Measurements from ENCODE around the gene NRIP1.
"Not testable (repeated sequence)": the region's sequence is repeated elsewhere in the genome, so short reads cannot be mapped to it uniquely, and the experiment has no call there.

NRIP1 gene

DNA sequence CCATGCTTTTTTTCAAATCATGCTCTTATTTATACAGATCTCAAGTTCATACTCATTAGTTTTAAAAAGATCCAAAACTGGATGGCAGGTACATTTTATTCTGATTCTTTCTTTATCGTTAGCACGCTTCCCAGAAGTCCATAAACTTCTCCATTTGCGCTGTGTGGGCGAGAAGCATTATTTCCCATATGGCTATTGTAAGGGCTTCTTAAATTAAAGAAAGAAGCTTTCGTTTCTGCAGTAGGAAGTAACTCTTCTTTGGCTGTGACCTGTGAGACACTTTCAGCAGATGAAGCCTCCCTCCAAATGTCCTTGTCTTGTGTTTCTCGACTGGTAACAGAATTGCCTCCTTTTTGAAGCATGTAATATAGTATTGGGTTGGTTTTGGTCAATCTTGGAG is 100.2 kb downstream of the NRIP1 start:
- DNase-seq, result no peak

DNA sequence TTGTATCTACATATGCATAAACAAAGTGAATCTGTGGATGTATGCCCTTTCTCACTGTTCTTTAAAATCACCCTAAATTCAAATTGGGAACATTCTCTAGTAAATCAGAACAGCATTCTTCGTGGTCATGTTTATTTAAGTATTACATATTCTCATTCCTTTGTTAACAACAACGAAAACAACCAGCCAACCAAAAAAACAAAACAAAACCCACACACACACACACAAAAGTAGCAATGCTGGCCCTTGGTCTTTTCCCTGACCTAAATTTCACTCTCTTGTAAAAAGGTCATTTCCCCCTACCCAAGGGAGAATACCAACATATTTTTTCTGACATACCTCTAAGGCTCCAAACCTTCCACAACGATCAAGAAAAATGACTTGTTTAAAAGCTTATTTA is 102.6 kb downstream of the NRIP1 start:
- no peak for DNase-seq

DNA sequence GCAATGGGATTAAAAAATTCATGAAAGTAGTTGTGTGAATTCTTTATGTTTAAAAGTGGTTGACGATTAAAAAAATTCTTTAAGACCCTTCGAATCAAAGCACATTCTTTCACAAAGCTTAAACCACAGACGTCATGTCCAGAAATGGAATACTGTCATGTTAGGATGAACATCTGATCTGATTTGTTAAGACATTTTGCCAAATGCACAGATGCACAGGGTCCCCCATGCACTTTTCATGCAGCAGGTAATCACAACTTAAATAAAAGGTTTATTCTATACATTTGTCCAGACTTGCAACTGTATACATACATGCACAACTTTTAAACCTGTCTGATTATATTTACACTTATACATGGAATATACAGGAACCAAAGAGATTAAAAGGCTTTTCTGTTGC is 103.3 kb downstream of the NRIP1 start:
- no peak for DNase-seq

DNA sequence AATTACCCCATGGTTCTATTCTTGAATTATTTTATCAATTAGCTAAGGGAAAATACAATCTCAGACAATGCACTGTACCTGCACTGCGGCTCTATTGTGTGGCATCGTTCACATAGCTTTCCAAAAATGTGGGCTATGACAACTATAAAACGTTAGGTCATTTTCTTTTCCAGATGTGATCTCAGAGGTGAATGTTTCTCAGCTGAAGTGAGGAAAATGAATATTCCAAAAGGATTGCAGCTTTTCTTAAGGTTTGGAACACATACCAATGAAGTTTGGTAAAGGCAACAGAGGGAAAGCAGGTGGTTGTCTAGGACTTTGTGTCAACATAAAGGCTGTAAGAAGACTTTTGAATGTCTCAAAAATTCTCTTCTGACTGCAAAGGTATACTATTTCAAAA is 105.5 kb downstream of the NRIP1 start:
- no peak for DNase-seq

DNA sequence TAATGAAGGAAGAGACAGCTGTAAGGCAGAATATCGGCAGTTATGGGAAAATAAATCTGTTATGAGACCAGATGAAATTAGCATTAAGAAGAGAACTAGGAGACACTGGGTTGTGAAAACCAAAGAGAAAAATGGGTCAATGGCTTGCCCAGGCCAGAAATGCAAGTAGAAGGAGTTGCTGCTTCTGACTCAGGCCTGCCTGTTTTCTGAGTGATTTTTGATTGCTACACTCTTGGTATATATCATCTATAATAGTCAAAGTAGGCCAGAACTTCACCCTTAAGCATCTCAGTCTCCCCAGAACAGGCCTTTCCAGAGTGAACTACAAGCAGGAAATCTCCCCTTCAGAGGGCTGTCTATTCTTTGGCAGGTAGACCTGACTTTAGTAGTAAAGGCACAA is 107.0 kb downstream of the NRIP1 start:
- DNase-seq, result no peak

DNA sequence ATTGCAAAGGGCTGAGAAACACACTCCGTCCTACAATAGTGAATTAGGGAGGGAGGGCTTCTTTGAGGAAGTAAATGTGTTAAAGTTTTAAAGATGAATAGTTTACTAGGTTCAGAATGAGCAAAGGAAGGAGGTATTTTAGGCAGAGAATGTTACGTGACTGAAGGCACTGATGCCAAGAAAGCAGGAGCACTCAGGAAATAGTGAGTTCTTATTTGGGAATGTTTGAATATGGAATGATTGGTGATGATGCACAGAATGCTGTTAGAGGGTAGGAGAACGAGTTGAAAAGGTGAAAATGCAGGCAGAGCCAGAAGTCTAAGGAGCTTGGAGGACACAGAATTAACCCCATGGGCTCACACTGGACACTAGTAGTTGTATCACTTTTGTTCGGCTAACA is 108.0 kb downstream of the NRIP1 start:
- no peak for DNase-seq

DNA sequence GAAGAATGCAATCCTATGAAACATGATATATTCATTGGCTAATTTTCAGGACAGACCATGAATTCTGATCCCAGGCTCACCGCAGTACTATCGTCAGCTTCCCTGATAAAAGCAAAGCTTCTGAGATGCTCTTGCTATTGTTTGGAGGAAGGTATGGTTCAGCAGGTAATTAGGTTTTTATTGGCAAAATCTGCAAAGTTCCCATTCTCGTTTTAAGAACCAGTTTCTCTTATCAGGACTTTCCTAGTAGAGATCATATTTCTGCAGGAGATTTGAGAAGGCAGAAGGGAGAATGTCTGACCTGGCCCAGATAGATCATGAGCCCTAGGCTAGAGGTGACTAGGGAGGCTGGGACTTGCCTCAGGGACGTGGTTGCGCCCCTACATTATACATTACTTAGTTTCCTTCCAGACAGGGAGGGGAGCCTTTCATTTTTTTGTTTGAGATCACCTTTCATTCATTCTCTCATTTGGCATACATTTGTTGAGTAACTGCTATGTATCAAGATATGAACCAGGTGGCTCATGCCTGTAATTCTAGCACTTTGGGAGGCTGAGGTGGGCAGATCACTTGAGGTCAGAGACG is 108.8 kb downstream of the NRIP1 start:
- DNase-seq, result no peak

DNA sequence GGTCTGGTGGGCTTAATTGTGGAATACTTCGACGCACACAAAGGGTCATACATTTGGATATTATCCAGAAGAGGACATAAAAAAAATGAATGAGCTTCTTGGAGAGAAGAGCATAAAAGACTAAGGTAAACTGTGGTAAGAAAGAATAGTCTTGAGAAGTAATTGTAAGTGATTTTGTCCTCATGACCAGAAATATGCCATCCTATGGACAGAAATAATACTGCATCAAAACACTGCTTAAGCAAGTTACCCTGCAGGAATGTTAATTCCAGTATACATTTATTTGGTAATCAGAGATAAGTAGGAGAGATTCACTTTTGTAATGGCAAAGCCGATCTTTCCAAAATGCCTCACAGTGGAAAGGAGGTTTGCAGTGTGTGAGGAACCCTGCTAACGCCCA is 111.9 kb downstream of the NRIP1 start:
- no peak for DNase-seq

DNA sequence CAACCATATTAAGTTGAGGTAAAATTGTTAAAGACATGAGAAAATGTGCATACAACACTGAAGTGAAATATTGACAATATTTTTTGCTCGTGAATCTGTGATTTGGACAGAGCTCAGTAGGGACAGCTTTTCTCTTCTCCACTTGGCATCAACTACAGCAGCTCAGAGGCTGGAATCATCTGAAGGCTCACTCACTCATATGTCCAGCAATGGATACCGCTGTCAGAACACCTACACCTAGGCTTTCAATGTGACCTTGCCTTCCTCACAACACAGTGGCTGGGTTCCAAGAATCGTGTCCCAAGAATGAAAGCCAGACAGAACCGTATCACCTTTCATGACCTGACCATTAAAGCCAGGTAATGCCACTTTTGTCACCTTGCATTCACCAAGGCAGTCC is 115.2 kb downstream of the NRIP1 start:
- DNase-seq, result no peak

DNA sequence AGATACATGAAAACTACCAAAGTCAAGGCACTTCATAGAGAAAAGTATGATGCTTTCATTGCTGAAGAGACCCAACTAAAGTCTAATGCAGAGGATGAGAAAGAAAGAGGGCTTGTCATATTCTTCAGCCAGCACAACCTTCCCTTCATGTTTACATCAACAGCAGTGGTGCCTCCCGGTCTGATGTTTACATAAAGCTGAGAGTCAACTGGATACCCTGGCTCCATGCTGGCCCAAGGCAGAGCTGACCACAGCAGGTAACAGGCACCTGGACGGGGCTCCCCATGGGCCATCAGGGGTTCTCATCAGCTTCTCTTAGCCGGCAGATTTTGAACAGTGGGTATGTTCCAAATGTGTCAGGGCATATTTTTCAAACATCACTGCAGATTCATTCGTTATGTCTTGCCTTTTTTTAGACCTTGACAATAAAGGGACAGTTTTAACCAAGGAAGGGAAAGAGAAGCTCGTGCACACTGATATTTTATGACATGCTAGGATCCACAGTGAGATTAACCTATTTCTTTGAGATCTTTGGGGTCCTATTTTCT is 117.1 kb downstream of the NRIP1 start:
- DNase-seq, result no peak

DNA sequence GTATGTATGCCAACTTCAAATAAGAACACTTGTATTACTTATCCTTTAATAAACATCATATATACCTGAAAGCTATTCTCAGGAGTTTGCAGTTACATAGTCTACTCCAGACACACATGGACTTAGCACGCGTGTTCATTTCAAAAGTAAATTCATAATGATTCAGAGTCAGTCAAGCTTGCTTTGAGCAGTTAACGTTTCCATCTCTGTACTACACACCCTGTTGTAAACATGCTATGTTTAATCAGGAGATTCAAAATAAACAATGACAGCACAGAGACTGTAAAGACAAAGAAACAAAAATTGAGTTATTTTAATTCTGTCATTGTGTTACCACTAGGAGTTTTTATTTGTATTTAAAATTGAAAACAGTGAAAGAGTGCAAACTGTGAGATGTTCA is 119.6 kb downstream of the NRIP1 start:
- DNase-seq, result no peak

DNA sequence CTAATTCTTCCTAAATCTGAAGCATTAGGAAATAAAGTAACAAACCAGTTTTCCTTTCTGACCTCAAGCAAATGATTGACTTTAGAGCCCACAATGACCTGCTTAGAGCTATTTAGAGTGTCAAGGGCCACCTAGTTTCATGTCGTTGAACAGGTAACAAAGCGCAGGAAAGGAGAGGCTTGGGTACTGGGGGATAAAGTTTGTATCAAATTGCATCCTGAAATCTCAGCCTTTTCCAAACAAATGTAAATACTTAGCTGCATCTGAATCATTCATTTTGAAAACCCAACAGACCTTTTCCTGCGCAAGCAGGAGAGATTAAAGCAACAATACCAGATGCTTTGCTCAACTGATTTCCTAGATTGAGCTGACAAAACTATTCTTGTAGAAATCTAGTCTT is 121.2 kb downstream of the NRIP1 start:
- no peak for DNase-seq

DNA sequence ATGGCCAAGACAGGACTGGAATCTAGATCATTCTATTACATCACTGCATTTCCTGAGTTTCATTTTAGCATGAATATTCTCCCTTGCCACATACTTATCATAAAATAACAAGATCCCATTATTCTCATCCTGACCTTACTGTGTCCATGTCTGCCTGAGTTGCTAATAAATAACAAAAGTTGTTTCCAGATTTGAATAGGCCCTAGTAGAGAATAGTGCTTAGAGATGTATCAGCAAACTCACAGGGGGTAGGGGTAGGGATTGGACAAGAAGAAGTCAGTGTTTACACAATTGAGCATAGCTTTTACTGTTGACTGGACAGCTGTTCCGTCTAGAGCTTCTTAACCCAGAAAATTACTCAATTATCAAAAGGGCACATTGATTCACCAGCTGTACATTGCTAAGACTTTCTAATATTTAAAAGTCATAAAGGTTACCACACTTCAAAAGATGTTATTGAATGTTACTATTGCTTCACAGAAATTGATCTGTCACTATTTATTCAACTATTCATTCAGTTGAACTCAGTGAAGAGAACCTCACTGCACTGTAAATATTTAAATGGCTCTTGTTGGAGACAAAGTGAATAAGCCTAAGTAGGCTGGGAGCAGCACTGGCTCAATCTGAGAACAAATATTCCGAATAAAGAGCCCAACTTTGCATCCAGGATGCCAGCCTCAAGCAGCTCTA is 121.9 kb downstream of the NRIP1 start:
- no peak for DNase-seq

DNA sequence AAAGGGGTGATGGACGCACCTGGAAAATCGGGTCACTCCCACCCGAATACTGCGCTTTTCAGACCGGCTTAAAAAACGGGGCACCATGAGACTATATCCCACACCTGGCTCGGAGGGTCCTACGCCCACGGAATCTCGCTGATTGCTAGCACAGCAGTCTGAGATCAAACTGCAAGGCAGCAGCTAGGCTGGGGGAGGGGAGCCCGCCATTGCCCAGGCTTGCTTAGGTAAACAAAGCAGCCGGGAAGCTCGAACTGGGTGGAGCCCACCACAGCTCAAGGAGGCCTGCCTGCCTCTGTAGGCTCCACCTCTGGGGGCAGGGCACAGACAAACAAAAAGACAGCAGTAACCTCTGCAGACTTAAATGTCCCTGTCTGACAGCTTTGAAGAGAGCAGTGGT is 137.5 kb downstream of the NRIP1 start:
- not testable (repeated sequence) for DNase-seq

DNA sequence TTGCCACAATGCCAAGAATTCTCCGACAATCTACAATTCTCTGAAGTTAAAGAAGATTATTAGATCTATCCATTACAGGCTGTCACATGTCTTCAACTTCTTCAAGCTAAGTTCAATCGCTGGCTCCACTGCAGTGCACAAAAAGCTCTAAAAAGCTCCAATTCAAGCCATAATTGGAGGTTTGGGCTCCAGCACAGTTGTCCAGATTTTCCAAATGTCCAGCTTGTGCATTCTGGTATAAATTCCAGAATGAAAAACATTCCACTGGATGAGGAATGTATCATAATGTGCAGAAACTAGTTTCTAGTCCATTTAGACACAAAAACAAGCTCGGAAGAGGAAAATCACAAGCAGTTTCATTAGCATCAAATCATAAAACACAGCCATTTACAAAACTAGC is 138.6 kb downstream of the NRIP1 start:
- no peak for DNase-seq

DNA sequence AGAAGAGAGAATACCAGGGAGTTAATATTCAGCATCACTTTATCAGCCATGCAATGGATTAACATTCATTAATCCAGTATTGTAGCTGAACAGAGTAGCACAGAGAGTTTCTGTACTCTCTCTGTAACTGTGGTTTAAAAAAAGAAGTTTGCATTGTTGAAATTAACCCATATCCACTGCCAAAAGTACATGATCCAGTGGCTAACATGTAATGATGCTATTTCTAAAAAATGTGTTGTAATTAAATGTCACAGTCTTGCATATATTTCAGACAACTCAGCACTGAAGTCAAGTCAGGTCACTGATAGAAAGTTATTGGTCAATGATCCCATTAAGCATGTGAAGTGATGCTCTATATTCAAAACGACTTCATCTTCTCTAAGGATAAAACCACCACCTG is 141.3 kb downstream of the NRIP1 start:
- no peak for DNase-seq

DNA sequence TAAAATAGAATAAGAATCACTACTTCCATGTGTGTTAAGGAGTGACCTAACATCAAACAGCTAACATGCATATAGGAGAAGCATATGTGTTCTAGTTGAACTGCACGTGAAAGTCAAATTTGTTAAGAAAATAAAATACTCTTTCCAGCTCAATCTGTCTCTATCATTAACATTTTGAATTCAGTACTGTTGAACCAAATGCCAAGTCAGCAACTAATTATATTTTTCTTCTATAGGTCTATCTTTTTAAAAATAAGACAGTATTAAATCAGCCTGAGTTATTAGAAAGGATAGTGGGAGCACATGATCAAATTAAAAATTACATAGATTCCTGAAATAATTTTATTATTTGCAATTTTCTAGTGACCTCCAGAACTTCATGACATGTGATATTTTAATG is 141.8 kb downstream of the NRIP1 start:
- DNase-seq, result no peak

DNA sequence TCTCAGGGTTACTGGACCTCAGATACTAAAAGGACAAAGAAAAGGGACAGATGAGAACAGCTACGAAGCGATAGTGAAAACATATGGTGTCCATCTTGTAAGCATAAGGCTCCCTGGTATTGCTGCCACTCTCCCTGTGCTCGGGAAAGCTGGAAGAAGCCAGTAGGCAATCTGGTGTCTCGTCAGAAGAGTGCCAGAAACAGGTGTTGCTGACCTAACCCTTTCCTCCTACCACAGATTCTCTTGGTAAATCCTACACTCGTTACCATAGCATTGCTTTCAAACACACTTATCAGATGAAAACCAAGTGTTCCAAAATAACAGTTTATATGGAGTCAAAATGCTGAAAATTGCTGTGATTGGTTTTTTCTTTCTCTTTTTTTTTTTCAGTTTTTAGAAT is 146.3 kb downstream of the NRIP1 start:
- no peak for DNase-seq

DNA sequence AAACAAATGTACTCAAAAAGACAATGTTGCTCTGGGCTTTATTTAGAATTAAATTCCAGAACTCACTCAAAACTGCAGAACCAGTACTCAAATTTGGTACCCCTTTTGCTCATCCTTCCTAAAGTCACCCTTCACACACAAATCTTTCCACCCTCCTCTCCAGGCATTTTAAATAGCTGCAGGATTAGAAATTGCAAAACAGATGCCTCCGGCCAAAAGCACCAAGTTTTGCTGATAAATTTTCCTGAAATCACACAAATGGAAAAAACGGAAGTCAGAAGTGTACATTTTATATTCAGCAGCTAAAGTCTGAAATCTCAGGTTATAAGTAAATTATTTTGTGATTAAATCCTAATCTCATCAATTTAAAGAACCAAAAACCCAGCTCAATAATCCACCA is 147.0 kb downstream of the NRIP1 start:
- no peak for DNase-seq

DNA sequence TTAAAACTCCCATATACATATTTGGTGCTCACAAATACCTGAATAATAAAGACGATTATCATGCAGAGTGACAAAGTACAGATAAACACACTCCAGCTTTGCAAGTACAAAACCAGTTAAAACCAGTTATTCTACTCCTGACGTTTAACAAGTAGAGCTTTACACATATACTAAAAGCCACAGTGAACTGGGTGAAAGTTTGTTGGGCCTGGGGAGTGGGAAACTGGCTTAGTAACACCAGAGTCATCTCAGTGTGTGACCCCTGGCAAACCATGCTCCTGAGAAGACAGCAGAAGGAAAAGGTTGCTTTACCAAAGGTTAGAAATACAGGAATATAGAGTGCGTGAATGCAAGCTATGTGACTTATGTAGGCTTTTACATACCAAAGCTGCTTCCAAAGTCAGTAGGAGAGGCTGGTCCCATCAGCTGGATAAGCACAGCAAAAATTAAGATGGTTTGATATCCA is 148.1 kb downstream of the NRIP1 start:
- no peak for DNase-seq

DNA sequence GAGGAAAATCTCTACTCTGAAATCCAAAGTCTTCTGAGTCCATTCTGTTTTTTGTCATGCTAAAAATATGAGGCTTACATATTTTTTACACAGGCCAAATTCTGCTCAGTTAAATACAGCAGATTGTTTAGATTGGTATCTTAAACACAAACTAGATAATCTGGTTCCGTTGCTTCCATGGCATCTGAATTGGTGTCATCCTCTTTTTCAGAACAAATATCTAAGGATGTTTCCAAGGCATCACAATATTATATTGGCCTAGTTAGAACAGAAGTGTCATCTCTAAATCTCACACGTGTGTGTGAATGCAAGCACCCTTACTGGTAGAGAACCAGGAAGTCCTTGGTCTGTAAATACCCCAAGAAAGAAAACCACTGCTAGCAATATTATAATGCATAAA is 151.2 kb downstream of the NRIP1 start:
- no peak for DNase-seq

DNA sequence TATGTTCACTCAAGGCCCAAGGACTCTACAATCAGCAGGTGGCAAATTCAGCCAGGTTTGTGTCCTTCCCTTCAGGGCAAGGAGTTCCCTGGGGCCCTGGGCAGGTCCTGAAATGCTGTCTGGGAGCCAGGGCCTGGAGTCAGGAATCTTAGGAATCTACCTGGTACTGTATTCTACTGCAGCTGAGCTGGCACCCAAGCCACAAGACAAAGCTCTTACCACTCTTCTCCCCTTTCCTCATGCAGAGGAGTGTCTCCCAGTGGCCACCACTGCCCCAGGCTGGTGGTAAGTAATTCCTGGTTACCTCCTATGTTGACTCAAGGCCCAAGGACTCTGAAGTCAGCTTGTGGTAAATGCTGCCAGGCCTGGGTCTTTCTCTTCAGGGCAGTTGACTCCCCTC is 153.4 kb downstream of the NRIP1 start:
- DNase-seq, result no peak

Measured in CD4-positive, alpha-beta T cell treated with Interleukin-6 for 4 hours (primary cell).